ENCODE results near the gene SIRT7.
A peak's percentile ranks its signal among the peaks of the same experiment; 100 is the strongest.

SIRT7 gene, protein sequence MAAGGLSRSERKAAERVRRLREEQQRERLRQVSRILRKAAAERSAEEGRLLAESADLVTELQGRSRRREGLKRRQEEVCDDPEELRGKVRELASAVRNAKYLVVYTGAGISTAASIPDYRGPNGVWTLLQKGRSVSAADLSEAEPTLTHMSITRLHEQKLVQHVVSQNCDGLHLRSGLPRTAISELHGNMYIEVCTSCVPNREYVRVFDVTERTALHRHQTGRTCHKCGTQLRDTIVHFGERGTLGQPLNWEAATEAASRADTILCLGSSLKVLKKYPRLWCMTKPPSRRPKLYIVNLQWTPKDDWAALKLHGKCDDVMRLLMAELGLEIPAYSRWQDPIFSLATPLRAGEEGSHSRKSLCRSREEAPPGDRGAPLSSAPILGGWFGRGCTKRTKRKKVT

DNA sequence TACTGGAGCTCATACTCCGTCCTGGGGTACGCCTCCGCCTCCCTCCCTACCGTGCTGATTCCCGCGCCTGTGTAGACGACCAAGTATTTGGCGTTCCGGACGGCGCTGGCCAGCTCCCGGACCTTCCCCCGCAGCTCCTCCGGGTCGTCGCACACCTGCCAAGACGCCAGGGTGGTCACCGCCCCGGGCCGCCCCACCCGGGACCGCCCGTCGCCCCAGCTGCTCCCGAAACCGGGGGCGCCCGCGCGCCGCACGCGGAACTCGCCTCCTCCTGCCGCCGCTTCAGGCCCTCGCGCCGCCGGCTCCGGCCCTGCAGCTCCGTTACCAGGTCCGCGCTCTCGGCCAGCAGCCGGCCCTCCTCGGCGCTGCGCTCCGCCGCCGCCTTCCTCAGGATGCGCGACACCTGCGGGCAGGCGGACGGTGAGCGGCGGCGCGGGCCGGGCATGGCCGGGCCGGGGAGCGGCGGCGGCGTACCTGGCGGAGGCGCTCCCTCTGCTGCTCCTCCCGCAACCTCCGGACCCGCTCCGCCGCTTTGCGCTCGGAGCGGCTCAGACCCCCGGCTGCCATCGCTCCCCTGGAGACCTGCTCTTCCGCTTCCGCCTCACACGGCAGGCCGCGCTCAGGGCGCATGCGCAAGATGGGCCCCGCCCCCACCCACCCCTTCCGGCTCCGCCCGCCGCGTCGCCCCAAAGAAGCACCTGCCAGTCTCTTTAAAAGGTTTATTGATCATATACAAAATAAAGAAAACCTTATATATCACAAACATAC lies at the start of gene SIRT7:
Gene SIRT7, minus strand, starts transcription at position 612 of the 768 bp plus-strand sequence. Its CDS starts 45 bp downstream, at position 567.
- peak within 1 kb of the TSS; percentile 85 for H3K4me3 ChIP-seq (ENCODE audit: insufficient read length, low read depth)
- DNase-seq (ENCODE audit: low read depth, low spot score) = peak; percentile 40
- peak within 1 kb of the TSS; percentile 98 for H3K9ac ChIP-seq (ENCODE audit: insufficient read length, low read depth)
- H3K36me3 ChIP-seq (ENCODE audit: insufficient read depth, insufficient read length, low read length) = peaks cover 79% of the 10 kb centered on the region
- no peaks in the 10 kb centered on the region for H3K9me3 ChIP-seq (ENCODE audit: insufficient read depth, low read length)
- no peaks in the 10 kb centered on the region for H3K27me3 ChIP-seq (ENCODE audit: insufficient read depth, insufficient read length)
- TF ChIP-seq SUZ12 (IDR thresholded peaks at IDR 0.05; ENCODE audit: extremely low read depth, insufficient read depth, insufficient read length) = no peak
- no peak for TF ChIP-seq ZNF274 (IDR thresholded peaks at IDR 0.05; ENCODE audit: low read depth, low read length)
- TF ChIP-seq YY1 (IDR thresholded peaks at IDR 0.05; ENCODE audit: insufficient read depth, insufficient read length) = no peak
- peaks cover 26% of the 10 kb centered on the region for H3K4me1 ChIP-seq (ENCODE audit: insufficient read depth, insufficient read length)

DNA sequence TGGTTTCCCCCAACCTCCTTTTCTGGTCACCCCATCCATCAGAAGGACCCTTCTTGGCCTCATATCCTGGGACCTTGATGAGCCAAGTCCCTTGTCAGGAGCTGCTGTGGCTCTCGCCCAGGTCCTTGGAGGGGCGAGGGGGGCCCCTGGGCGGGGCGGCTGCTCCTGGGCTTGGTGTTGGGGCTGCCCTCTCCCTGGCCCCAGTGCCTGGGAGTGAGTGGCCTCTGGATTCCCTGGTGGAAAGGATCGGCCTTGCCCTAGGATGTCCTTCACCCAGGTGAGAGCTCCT lies 49.2 kb upstream of the SIRT7 start:
- DNase-seq (ENCODE audit: low read depth, low spot score) = no peak
- peaks cover 17% of the 10 kb centered on the region for H3K4me1 ChIP-seq (ENCODE audit: insufficient read depth, insufficient read length)
- H3K27me3 ChIP-seq (ENCODE audit: insufficient read depth, insufficient read length) = peaks cover 30% of the 10 kb centered on the region
- H3K36me3 ChIP-seq (ENCODE audit: insufficient read depth, insufficient read length, low read length) = no peaks in the 10 kb centered on the region
- no peak overlapping the region for H3K4me3 ChIP-seq (ENCODE audit: insufficient read length, low read depth)
- H3K9ac ChIP-seq (ENCODE audit: insufficient read length, low read depth) = peak overlapping the region; percentile 64
- TF ChIP-seq ZNF274 (IDR thresholded peaks at IDR 0.05; ENCODE audit: low read depth, low read length) = no peak
- H3K9me3 ChIP-seq (ENCODE audit: insufficient read depth, low read length) = 0 out of 2 replicates have a peak, but pooled peaks cover 2% of the 10 kb centered on the region

DNA sequence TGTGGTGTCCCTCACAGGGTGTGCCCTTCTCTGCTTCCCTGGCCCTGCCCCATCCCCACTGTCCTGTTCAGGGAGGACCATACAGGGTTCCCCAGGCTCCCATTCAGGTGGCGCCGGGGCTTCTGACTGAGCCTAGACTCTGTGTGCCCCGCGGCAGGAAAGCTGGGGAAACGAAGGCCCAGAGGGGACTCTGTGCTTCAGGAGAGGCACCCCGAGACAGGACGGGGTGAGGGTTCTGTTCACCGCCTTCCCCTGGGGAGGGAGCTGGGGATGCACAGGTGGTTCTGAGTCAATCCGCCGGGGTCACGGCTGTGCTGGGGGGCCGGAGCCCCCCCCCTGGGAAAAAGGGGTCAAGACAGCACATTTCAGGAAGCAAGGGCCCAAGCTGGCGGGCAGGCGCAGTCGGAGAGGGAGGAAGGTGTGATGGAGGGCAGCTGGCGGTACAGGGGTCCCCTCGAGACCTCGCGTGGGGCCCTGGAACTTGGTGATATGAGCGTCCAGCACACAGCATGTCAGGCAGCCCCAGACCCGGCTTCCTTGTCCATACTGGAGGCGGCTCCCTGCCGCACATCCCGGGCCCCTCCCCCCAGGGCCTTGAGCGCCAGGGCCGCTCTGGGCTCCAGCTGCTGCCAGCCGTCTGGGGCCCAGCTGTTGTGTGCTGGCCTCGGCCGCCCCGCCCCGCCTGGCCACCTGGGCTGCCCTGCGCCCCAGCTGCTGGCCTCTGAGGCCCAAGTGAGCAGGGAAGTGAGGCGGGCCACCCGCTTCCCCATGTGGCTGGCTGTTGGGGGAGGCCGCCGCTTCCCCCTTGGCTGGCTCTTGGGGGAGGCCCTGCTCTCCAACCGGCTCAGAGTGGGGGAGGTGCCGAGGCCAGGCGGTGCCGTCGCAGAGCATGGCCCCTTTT lies 48.6 kb upstream of the SIRT7 start:
- DNase-seq (ENCODE audit: low read depth, low spot score) = no peak
- Histone ChIP-seq H3K36me3 (ENCODE audit: insufficient read depth, insufficient read length, low read length) (no peaks in the 10 kb centered on the region), H3K4me1 (ENCODE audit: insufficient read depth, insufficient read length) (peaks cover 21% of the 10 kb centered on the region), H3K27me3 (ENCODE audit: insufficient read depth, insufficient read length) (peaks cover 36% of the 10 kb centered on the region), H3K9ac (ENCODE audit: insufficient read length, low read depth) (peak overlapping the region; percentile 64), H3K9me3 (ENCODE audit: insufficient read depth, low read length) (no peaks in the 10 kb centered on the region), H3K4me3 (ENCODE audit: insufficient read length, low read depth) (no peak overlapping the region)
- TF ChIP-seq ZNF274 (IDR thresholded peaks at IDR 0.05; ENCODE audit: low read depth, low read length) (no peak), SUZ12 (IDR thresholded peaks at IDR 0.05; ENCODE audit: extremely low read depth, insufficient read depth, insufficient read length) (no peak), YY1 (IDR thresholded peaks at IDR 0.05; ENCODE audit: insufficient read depth, insufficient read length) (no peak)

DNA sequence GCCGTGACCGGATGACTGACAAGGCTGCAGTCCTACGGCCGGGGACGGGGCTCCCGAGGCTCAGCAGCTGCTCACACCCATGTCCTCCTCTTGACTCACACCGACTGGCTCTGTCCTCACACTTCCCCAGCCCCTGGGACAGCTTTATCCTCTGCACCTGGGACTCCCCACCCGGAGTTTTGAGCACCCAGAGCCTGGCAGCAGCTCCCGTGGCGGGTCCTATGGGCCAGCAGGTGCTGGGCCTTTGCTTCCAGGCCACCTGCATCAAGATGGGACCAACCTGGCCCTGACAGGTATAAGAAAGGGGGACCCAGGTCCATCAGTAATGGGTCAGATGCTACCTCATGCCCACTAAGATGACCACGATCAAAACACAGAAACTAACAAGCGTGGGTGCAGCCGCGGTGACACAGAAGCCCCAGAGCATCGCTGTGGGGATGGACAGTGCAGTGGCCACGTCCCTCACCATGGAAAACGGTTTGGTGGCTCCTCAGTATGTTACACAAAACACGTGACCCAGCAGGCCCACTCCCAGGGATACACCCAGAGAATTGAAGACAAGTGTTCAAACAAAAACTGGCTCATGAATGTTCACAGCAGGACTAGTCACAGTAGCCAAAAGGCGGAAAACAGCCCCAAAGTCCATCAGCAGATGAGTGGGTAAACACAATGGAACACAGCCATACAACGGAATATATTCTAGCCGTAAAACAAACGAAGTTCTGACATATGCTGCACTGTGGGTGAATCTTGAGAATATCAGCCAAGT lies 46.3 kb upstream of the SIRT7 start:
- Histone ChIP-seq H3K9me3 (ENCODE audit: insufficient read depth, low read length) (no peaks in the 10 kb centered on the region; the same call in 1 of the 2 replicates), H3K9ac (ENCODE audit: insufficient read length, low read depth) (no peak overlapping the region), H3K4me1 (ENCODE audit: insufficient read depth, insufficient read length) (peaks cover 22% of the 10 kb centered on the region), H3K27me3 (ENCODE audit: insufficient read depth, insufficient read length) (peaks cover 48% of the 10 kb centered on the region), H3K4me3 (ENCODE audit: insufficient read length, low read depth) (no peak overlapping the region), H3K36me3 (ENCODE audit: insufficient read depth, insufficient read length, low read length) (no peaks in the 10 kb centered on the region)
- DNase-seq (ENCODE audit: low read depth, low spot score) = no peak
- TF ChIP-seq ZNF274 (IDR thresholded peaks at IDR 0.05; ENCODE audit: low read depth, low read length) (no peak), YY1 (IDR thresholded peaks at IDR 0.05; ENCODE audit: insufficient read depth, insufficient read length) (no peak), SUZ12 (IDR thresholded peaks at IDR 0.05; ENCODE audit: extremely low read depth, insufficient read depth, insufficient read length) (no peak)

DNA sequence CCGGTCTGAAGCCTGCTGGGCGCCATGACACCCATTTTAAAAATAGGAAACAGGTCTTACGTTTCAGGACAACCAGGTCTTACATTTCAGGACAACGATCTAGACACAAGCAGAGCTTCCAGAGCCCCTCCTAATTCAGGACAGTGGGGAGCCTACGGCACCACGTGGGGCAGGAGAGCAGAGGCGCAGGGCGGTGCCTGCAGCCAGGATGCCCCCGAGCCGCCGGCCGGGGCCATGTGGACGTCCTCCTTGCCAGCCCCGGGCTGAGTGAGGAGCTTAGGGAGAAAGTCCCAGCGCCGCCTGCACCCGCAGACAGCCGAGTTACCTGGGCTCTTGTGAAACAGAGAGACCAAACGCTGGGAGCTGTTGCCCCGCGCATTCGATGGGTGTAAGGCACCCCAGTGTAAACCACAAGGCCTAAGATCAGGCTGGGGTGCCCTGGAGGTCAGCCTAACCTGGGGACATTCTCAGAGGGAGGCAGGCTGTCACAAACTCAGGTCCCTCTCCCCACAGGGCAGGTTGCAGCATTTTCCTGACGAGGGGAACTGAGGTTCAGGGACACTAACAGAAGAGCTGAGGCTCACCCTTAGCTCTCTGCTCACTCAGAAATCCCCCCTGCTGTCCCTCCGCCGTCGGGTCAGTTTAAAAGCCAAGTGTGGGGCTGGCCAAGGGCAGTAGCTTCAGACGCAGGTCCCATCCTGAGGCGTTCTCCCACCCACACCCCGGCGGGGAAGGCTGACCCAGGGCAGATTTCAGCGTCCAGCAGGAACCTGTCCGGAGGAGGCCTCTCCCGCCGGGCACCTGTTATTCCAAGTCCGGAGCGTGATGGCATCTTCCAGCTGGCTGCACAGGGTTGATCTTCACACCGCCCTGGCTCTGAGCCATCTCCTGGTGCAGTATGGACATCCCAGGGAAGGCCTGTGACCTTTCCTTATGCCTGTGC lies 44.8 kb upstream of the SIRT7 start:
- peaks cover 29% of the 10 kb centered on the region for H3K4me1 ChIP-seq (ENCODE audit: insufficient read depth, insufficient read length)

More for the DNA sequence above, 44.8 kb upstream of the SIRT7 start:
- no peak overlapping the region for H3K4me3 ChIP-seq (ENCODE audit: insufficient read length, low read depth)
- TF ChIP-seq SUZ12 (IDR thresholded peaks at IDR 0.05; ENCODE audit: extremely low read depth, insufficient read depth, insufficient read length) = no peak
- no peak for TF ChIP-seq ZNF274 (IDR thresholded peaks at IDR 0.05; ENCODE audit: low read depth, low read length)
- no peak for TF ChIP-seq YY1 (IDR thresholded peaks at IDR 0.05; ENCODE audit: insufficient read depth, insufficient read length)
- peak overlapping the region; percentile 64 for H3K9ac ChIP-seq (ENCODE audit: insufficient read length, low read depth)
- peaks cover 63% of the 10 kb centered on the region for H3K27me3 ChIP-seq (ENCODE audit: insufficient read depth, insufficient read length)
- H3K9me3 ChIP-seq (ENCODE audit: insufficient read depth, low read length) = peaks cover 9% of the 10 kb centered on the region; the same call in 1 of the 2 replicates
- no peak for DNase-seq (ENCODE audit: low read depth, low spot score)
- H3K36me3 ChIP-seq (ENCODE audit: insufficient read depth, insufficient read length, low read length) = peaks cover 14% of the 10 kb centered on the region

Measured in NT2/D1 (cell line).